VCaP (cell line): ENCODE results near the gene PTPRT.

Experiments used
- H3K27ac ChIP-seq: fragments of 450-650 bp; 2 replicates; pipeline ENCODE4 v1.5.1; 2017
- TF ChIP-seq, protein P1 (sequence below): fragments of 450-650 bp; conservative IDR thresholded peaks from 2 replicates; pipeline ENCODE4 v1.5.1; 2017; ENCODE audit warnings: mild to moderate bottlenecking, moderate library complexity

The PTPRT gene

DNA sequence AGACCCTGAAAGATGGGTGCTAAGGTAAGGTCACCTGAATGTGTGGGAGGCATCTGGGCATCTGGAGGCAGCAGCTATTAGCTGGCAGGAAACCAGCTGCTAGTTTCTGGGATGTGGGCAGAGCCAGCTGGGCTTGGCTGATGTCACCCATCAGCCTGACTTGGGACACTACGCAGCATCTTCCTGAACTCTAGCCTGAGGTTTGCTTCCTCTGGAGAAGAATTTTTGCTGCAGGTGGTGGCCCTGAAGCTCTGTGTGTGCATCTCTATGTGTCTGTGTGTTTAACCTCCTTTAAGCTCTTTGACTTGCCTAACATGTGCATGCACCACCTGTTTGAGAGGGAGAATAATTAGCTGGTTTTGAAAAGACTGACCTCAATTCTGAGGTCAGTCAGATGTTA lies 1106.4 kb downstream of the PTPRT start:
- no peak overlapping the region for H3K27ac ChIP-seq
- TF ChIP-seq, protein P1, sequence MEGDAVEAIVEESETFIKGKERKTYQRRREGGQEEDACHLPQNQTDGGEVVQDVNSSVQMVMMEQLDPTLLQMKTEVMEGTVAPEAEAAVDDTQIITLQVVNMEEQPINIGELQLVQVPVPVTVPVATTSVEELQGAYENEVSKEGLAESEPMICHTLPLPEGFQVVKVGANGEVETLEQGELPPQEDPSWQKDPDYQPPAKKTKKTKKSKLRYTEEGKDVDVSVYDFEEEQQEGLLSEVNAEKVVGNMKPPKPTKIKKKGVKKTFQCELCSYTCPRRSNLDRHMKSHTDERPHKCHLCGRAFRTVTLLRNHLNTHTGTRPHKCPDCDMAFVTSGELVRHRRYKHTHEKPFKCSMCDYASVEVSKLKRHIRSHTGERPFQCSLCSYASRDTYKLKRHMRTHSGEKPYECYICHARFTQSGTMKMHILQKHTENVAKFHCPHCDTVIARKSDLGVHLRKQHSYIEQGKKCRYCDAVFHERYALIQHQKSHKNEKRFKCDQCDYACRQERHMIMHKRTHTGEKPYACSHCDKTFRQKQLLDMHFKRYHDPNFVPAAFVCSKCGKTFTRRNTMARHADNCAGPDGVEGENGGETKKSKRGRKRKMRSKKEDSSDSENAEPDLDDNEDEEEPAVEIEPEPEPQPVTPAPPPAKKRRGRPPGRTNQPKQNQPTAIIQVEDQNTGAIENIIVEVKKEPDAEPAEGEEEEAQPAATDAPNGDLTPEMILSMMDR, result no peak

DNA sequence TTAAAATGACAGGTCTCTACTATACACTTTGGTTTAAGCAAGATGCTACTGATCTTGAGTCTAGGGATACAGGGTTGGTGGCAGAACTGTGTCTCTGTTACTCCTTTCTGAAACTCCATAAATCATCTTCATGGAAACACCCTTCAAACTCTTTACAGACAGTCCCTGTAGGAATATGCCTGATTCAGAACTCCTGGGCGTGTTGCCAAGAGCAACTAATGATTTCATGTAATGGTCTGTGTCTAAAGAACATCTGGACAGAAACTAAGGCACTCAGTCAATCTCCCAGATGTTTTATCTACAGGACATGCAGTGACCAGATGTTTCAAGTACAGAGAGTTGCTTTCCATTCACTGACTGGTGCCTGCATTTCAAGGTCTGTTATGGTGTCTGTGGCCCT lies 1107.1 kb downstream of the PTPRT start:
- no peak overlapping the region for H3K27ac ChIP-seq
- TF ChIP-seq, protein P1, result no peak

GRCh38 chr20:42080956-42081355 lies 1108.8 kb downstream of the PTPRT start:
- H3K27ac ChIP-seq, result no peak overlapping the region
- TF ChIP-seq, protein P1, result no peak

- peak overlapping the region; percentile 77 for H3K27ac ChIP-seq
- TF ChIP-seq, protein P1, result no peak
Observed at GRCh38 chr20:42074944-42075343, 1114.8 kb downstream of the PTPRT start.

DNA sequence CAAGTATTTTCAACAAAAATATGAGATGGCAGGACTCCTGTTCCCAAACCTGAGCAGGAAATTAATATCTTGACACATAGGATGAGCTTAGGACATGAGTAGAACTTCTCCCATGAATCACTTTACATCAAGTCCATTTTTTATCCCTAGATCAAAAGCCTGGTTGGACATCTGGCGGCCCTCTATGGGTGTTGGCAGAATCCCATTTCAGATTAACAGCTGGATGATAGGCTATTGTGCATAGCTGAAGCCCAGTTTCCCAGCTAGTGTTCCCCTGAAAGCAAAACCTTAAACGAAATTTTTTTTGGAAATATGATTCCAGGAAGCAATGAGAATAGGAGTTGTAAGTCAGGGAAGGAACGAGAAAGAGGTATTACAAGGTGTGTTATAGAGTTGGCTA lies 1122.1 kb downstream of the PTPRT start:
- H3K27ac ChIP-seq, result no peak overlapping the region
- TF ChIP-seq, protein P1, result no peak

GRCh38 chr20:42067174-42067573 lies 1122.5 kb downstream of the PTPRT start:
- TF ChIP-seq, protein P1, result no peak
- no peak overlapping the region for H3K27ac ChIP-seq

- no peak overlapping the region for H3K27ac ChIP-seq
- TF ChIP-seq, protein P1, result no peak
Observed at GRCh38 chr20:42063141-42063540, 1126.6 kb downstream of the PTPRT start.

- TF ChIP-seq, protein P1, result no peak
- H3K27ac ChIP-seq, result no peak overlapping the region
Observed at GRCh38 chr20:42053350-42053749, 1136.4 kb downstream of the PTPRT start.
